HG02623 (cell line): ENCODE measurements around the gene SLFN12.
A peak's percentile ranks its signal among the peaks of the same experiment; 100 is the strongest.
"Not testable (repeated sequence)": the region's sequence is repeated elsewhere in the genome, so short reads cannot be mapped to it uniquely, and the experiment has no call there.

ENCODE experiments used
- ATAC-seq: cut with Tn5 transposase; IDR thresholded peaks from one replicate; pipeline ENCODE4 v1.9.1; 2021; ENCODE audit warnings: moderate library complexity; ENCODE audit not compliant: unreplicated experiment

Gene SLFN12

GRCh38 chr17:35432176-35433074 lies at the start of gene SLFN12:
Gene SLFN12 (minus strand): TSS chr17:35432500. CDS start chr17:35423028, 9,472 bp downstream.
- ATAC-seq: peak; percentile 53

- ATAC-seq: no peak
Measured at GRCh38 chr17:35479271-35479670, 47.0 kb upstream of the SLFN12 start.

- no peak for ATAC-seq
Measured at GRCh38 chr17:35477248-35477647, 44.9 kb upstream of the SLFN12 start.

- ATAC-seq: no peak
Measured at GRCh38 chr17:35476283-35476820, 44.1 kb upstream of the SLFN12 start.

- ATAC-seq: no peak
Measured at GRCh38 chr17:35468475-35468874, 36.2 kb upstream of the SLFN12 start.

GRCh38 chr17:35467824-35468223 lies 35.5 kb upstream of the SLFN12 start:
- ATAC-seq: no peak

GRCh38 chr17:35460354-35460851 lies 28.1 kb upstream of the SLFN12 start:
- peak; percentile 75 for ATAC-seq

- ATAC-seq: not testable (repeated sequence)
Measured at GRCh38 chr17:35454035-35454434, 21.7 kb upstream of the SLFN12 start.

GRCh38 chr17:35453171-35453570 lies 20.9 kb upstream of the SLFN12 start:
- no peak for ATAC-seq

- ATAC-seq: no peak
Measured at GRCh38 chr17:35449371-35449931, 17.2 kb upstream of the SLFN12 start.

GRCh38 chr17:35448899-35449227 lies 16.6 kb upstream of the SLFN12 start:
- peak; percentile 11 for ATAC-seq

GRCh38 chr17:35448214-35448898 lies 16.1 kb upstream of the SLFN12 start, which contains the start of gene SLFN13:
Gene SLFN13 (minus strand): TSS chr17:35448766. CDS start chr17:35445680, 3,086 bp downstream.
- ATAC-seq: peak; percentile 67

GRCh38 chr17:35447499-35447898 lies 15.2 kb upstream of the SLFN12 start:
- no peak for ATAC-seq

GRCh38 chr17:35438433-35438832 lies 6.1 kb upstream of the SLFN12 start:
- ATAC-seq: no peak

GRCh38 chr17:35433075-35433894 lies 985 bp upstream of the SLFN12 start:
- no peak for ATAC-seq

GRCh38 chr17:35429702-35430101 lies 2.6 kb downstream of the SLFN12 start:
- no peak for ATAC-seq

- ATAC-seq: no peak
Measured at GRCh38 chr17:35428229-35428628, 4.1 kb downstream of the SLFN12 start.

- no peak for ATAC-seq
Measured at GRCh38 chr17:35423761-35424160, 8.5 kb downstream of the SLFN12 start.

GRCh38 chr17:35421069-35421468 lies 11.2 kb downstream of the SLFN12 start:
- not testable (repeated sequence) for ATAC-seq

- no peak for ATAC-seq
Measured at GRCh38 chr17:35416659-35417058, 15.6 kb downstream of the SLFN12 start.
